Ectodermal cell (in vitro differentiated cells): ENCODE measurements around the gene CDADC1.
"Not testable (repeated sequence)": the region's sequence is repeated elsewhere in the genome, so short reads cannot be mapped to it uniquely, and the experiment has no call there.

ENCODE experiments used
- H3K27ac ChIP-seq: 2 replicates; pipeline ENCODE4 v1.7.0; 2013; ENCODE audit warnings: mild to moderate bottlenecking, low read depth, low read length; ENCODE audit not compliant: insufficient read depth, poor library complexity, severe bottlenecking
- H3K27me3 ChIP-seq: 2 replicates; pipeline ENCODE4 v1.7.0; 2013; ENCODE audit warnings: mild to moderate bottlenecking, low read length; ENCODE audit not compliant: insufficient read depth, control insufficient read depth, poor library complexity, severe bottlenecking
- H3K36me3 ChIP-seq: one replicate; pipeline ENCODE4 v1.7.0; 2013; ENCODE audit warnings: low read length; ENCODE audit not compliant: control insufficient read depth, insufficient read depth
- H3K4me1 ChIP-seq: one replicate; pipeline ENCODE4 v1.7.0; 2013; ENCODE audit warnings: low read length; ENCODE audit not compliant: control insufficient read depth, insufficient read depth
- H3K4me3 ChIP-seq: 2 replicates; pipeline ENCODE4 v1.7.0; 2013; ENCODE audit warnings: low read depth, low read length, control low read depth; ENCODE audit not compliant: insufficient read depth
- H3K9me3 ChIP-seq: 2 replicates; pipeline ENCODE4 v1.7.0; 2013; ENCODE audit warnings: mild to moderate bottlenecking, low read length, moderate library complexity; ENCODE audit not compliant: control insufficient read depth
- WGBS, 2 experiments: methylation state at CpG; one replicate each; pipeline ENCODE4 v1.1.7; 2013; ENCODE audit warnings: missing lambda C conversion rate in 2 of 2; 5-methylcytosine and 5-hydroxymethylcytosine counted together

The CDADC1 gene

DNA sequence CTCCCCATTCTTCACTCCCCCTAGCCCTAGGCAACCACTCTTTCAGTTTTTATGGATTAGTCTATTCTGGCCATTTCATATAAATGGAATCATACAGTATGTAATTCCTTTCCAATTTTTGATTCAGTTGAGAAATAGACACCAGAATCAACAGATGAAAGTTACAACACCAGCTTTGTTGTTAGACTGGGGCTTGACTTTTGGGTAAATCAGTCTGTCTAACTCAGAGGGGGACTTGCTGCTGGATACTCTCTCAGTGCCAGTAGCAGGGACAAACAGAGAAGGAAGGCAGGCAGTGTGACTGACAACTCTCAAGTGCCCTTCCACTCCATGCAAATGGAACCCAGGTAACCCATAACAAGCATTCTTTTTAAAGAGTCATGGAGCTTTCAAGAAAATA, 40.7 kb downstream of the CDADC1 start:
- H3K4me3 ChIP-seq: no peak overlapping the region
- no peaks in the 10 kb centered on the region for H3K27me3 ChIP-seq
- no peaks in the 10 kb centered on the region for H3K4me1 ChIP-seq
- no peak overlapping the region for H3K27ac ChIP-seq
- H3K36me3 ChIP-seq: no peaks in the 10 kb centered on the region
- no peaks in the 10 kb centered on the region for H3K9me3 ChIP-seq

DNA sequence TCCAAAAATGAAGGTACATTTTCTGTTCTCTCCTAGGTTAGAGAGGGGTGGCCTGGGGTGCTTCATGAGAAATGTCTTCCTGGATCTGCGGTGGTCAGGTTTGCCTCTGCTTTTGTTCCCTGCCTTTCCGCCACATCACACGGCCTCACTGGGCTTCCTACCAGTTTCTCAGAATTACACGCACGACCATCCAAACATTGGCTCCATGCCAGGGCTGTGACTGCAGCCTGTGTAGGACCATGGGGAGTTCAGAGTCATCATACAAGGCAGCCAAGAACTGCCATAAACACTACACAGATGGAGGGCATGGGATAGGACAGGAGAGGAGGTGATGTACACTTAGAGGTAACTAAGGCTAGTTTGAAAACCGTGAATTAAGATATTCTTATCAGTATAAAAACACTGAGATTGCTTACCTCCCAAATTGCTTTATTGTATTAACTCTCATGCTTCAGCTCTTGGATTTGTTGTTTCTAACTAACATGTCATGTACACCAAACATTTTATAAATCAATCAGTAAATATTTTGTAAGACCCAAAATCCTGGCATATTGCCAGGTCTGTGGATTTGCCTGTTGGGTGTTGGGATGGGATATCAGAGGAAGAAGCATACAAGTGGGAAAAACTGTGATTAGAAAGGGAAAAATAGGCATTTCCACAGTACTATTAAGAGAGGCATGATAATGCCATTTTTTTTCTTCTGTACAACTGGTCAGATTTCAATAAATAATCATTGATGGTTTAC, 45.2 kb downstream of the CDADC1 start:
- Histone ChIP-seq H3K27ac (no peak overlapping the region), H3K4me3 (no peak overlapping the region), H3K36me3 (no peaks in the 10 kb centered on the region), H3K4me1 (no peaks in the 10 kb centered on the region), H3K27me3 (no peaks in the 10 kb centered on the region), H3K9me3 (no peaks in the 10 kb centered on the region)
- 89 to 96% methylated on average over 6 of the region's 6 CpGs for WGBS, 2 experiments

DNA sequence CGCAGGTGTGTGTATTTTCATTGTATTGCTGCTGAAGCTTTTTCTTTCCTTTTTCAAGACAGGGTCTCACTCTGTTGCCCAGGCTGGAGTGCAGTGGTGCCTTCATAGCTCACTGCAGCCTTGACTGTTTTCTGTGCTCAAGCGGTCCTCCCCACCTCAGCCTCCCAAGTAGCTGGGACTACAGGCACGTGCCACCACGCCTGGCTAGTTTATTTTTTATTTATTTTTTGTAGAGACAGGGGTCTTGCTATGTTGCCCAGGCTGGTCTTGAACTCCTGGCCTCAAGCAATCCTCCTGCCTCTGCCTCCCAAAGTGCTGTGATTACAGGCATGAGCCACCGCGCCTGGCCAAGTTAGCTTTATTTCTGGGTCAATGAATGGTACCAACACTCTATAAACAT, 47.0 kb downstream of the CDADC1 start:
- H3K36me3 ChIP-seq, H3K4me3 ChIP-seq, H3K27me3 ChIP-seq, H3K9me3 ChIP-seq, H3K27ac ChIP-seq, H3K4me1 ChIP-seq: not testable (repeated sequence)
- whole genome bisulfite sequencing, 2 experiments: 92 to 95% methylated on average over 6 of the region's 6 CpGs

DNA sequence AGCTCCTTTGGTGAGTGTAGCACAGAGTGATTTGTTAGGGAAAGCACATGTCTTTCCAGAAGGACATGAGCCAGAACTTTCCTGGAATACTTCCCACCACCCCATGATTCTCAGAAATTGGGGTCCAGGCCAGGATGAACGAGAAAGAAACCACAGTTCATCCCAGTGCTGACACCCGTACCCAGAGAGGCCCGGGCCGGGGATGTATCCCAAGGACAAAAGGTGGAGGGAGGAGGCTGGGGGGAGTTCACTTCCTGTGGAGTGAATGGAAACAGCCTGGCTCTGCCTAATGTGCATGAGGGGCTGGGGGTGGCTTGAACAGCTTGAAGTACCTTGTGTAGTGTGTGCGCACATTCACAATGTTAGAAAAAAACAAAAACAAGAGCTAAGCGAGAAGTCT, 47.5 kb downstream of the CDADC1 start:
- 77 to 86% methylated on average over 6 of the region's 6 CpGs for WGBS, 2 experiments
- no peak overlapping the region for H3K27ac ChIP-seq
- no peaks in the 10 kb centered on the region for H3K9me3 ChIP-seq
- H3K27me3 ChIP-seq: no peaks in the 10 kb centered on the region
- no peaks in the 10 kb centered on the region for H3K4me1 ChIP-seq
- H3K36me3 ChIP-seq: no peaks in the 10 kb centered on the region
- H3K4me3 ChIP-seq: no peak overlapping the region

DNA sequence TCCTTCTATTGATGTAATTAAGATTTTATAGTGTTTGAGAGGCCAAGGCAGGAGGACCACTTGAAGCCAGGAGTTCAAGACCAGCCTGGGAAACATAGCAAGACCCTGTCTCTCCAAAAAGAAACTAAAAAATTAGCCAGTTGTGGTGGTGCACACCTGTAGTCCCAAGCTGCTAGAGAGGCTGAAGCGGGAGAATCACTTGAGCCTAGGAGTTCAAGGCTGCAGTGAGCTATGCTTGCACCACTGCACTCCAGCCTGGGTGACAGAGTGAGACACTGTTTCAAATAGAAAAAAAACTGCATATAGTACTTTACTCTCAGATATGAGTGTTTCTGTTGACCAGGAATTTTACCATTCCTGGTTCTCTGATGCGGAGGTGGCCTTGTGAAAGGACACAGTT, 48.9 kb downstream of the CDADC1 start:
- H3K27me3 ChIP-seq: no peaks in the 10 kb centered on the region
- H3K9me3 ChIP-seq: no peaks in the 10 kb centered on the region
- H3K4me1 ChIP-seq: no peaks in the 10 kb centered on the region
- 91 to 94% methylated on average over 2 of the region's 2 CpGs for WGBS, 2 experiments
- H3K36me3 ChIP-seq: no peaks in the 10 kb centered on the region
- no peak overlapping the region for H3K4me3 ChIP-seq
- no peak overlapping the region for H3K27ac ChIP-seq

DNA sequence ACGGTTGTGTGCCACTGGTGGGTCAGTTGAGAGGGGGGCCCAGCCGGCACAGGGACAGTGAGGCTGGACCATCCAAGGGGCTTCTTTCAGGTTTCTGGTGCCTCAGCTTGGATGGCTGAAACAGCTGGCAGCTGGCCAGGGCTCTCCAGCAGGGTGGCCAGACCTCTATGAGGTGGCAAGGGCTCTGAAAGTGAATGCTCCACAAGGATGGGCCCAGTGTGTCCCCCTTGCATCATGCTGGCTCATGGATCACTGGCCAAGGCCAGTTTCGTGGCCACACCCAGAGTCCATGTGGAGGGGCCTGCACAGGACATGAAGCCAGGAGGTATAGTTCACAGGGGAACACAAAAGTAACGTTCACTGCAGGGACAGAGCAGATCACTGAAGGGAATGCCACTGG, 49.6 kb downstream of the CDADC1 start:
- WGBS, 2 experiments: 93% methylated on average over 4 of the region's 4 CpGs
- Histone ChIP-seq H3K27ac (no peak overlapping the region), H3K4me3 (no peak overlapping the region), H3K27me3 (no peaks in the 10 kb centered on the region), H3K9me3 (no peaks in the 10 kb centered on the region), H3K36me3 (no peaks in the 10 kb centered on the region), H3K4me1 (peaks cover 3% of the 10 kb centered on the region)

DNA sequence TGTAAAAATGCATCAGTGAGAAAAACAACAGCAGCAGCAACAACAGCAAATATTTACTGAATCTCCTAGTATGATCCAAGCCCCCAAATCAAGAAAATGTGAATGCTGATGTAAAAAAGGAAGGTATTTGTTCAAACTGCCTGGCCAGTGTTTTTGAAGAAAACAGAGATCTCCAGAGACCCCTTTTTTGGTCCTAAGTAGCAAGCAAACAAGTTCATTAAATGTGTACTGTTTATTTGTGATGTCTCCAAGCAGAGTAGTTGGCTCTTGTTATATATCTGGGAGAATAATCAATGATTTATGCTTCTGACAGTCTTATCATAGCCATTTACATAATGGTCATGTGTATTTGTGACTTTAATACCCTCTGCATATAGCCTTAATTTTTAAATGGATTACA, 50.7 kb downstream of the CDADC1 start:
- Histone ChIP-seq H3K27ac (no peak overlapping the region), H3K4me3 (no peak overlapping the region), H3K9me3 (no peaks in the 10 kb centered on the region), H3K27me3 (no peaks in the 10 kb centered on the region), H3K36me3 (no peaks in the 10 kb centered on the region), H3K4me1 (peaks cover 3% of the 10 kb centered on the region)

DNA sequence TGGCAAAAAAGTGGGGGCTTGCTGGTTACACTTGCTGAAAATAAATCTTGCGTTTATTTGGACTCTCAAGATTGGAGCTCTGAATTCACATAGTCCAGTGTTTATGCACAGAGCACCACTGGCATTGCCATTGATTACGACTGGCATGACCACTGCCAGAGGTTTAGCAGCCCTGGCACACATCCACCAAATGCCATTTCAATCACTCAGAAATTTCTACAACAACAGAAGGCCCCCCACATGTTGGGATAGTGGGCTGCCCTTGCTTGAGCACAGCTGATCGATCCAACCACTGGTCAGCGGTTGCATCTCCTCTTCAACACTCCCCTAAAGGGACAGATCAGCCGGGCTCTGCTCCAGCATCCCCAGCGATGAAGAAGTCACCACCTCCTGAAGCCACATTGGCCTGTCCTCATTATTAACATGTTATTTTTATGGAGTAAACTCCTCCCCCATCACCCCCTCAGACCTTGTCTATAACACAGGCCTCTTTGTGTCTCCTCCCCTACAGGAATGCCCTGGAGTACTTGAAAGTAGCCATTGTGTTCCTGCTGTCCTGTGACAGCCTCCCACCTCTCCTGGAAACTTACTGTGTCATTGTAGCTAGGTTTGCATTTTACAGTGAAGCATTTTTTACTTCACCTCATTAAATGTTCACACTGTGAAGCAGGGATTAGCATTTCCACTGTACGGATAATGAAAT, 51.3 kb downstream of the CDADC1 start:
- WGBS, 2 experiments: 87 to 92% methylated on average over 7 of the region's 7 CpGs
- Histone ChIP-seq H3K27me3 (no peaks in the 10 kb centered on the region), H3K36me3 (no peaks in the 10 kb centered on the region), H3K4me3 (no peak overlapping the region), H3K4me1 (peaks cover 3% of the 10 kb centered on the region), H3K27ac (no peak overlapping the region), H3K9me3 (no peaks in the 10 kb centered on the region)

DNA sequence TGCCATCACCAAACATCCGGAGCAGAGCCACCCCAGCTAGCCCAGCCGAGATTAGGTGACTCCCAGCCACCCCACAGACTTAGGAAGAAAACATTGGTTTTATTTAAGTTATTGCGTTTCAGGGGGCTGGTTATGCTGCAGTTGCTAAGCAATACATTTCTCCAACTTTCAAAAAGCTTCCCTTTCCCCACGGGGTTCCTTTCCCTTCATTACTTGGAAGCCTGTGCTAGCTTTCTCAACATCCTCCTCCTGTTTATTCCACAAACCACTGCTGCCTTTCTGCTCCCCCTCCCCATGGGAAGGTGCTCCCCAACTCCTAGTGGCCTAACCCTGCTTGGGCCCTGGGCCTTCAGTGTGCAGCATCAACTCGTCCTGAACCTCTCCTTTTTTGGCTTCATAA, 52.6 kb downstream of the CDADC1 start:
- no peaks in the 10 kb centered on the region for H3K36me3 ChIP-seq
- H3K27ac ChIP-seq: no peak overlapping the region
- WGBS, 2 experiments: 86 to 88% methylated on average over 5 of the region's 5 CpGs
- H3K9me3 ChIP-seq: no peaks in the 10 kb centered on the region
- H3K4me1 ChIP-seq: peaks cover 3% of the 10 kb centered on the region
- no peaks in the 10 kb centered on the region for H3K27me3 ChIP-seq
- H3K4me3 ChIP-seq: no peak overlapping the region

DNA sequence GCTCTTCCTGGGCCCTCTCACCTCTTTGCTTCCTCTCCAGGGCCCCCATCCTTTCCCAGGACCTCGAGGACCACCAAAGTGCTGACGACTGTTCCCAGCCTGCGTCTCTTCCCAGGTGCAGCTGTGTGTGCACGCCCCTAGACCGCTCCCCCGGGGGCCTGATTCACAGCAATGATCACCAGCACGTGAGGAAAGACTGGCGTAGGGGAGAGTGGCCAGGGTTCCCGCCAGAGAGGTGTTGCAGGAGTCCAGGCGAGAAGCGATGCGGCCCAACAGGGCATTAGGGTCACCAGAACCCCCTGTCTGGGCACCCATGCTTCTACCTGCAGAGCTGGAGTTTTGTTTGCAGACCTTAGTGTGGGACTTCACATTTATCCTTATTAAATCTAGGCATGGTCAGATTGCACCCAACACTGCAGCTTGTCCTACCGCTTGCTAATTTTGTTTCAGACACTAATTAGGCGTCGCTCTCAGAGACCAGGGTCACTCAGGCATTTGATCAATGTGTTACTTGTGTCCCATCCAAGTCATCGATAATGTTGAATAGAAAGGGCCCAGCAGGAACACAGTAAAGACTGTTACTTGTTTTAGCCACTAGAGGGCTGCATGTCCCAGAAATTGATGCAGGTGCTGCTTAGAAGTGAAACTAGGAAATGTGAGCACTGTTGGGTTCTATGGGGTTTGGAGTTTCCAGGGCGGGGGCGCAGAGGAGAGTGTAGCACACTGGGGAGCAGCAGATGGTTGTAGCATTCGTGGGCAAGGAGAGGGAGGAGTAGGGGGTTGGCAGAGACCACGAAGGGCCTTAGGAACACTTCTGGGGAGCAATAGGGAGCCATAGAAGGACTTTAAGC, 53.2 kb downstream of the CDADC1 start:
- Histone ChIP-seq H3K9me3 (no peaks in the 10 kb centered on the region), H3K4me3 (no peak overlapping the region), H3K27me3 (no peaks in the 10 kb centered on the region), H3K4me1 (peaks cover 6% of the 10 kb centered on the region), H3K27ac (no peak overlapping the region), H3K36me3 (no peaks in the 10 kb centered on the region)
- 62 to 64% methylated on average over 20 of the region's 20 CpGs for WGBS, 2 experiments
